Naive B cell (primary cell): ENCODE results near the gene PTPRU. TPM values are rescaled to one million over a fixed set of nuclear protein-coding genes. Genes with fewer than 3 reads are reported as not detected.
"Not testable (repeated sequence)": the region's sequence is repeated elsewhere in the genome, so short reads cannot be mapped to it uniquely, and the experiment has no call there.

Source experiments
- ATAC-seq, 2 donors: fragments of 150-1000 bp; cut with Tn5 transposase; 2 replicates each; pipeline ENCODE4 v1.10.0; 2021; ENCODE audit warnings: low read depth in 2 of 2, mild to moderate bottlenecking in 2 of 2, moderate library complexity in 2 of 2
- DNase-seq: peaks from one replicate; pipeline ENCODE4 v3.0.0; 2022
- H3K27ac Mint-ChIP-seq, 6 donors: one replicate each; pipeline ENCODE4 v1.8.0; 2020 to 2022; ENCODE audit warnings: mild to moderate bottlenecking in 6 of 6, mixed read lengths in 6 of 6, moderate library complexity in 5 of 6, inconsistent platforms in 2 of 6
- H3K27me3 Mint-ChIP-seq, 3 donors: one replicate each; pipeline ENCODE4 v1.8.0; 2021 to 2022; ENCODE audit warnings: mixed read lengths in 3 of 3, mild to moderate bottlenecking in 1 of 3
- H3K36me3 Mint-ChIP-seq, 2 donors: one replicate each; pipeline ENCODE4 v1.8.0; 2020 to 2022; ENCODE audit warnings: mixed read lengths in 2 of 2, inconsistent platforms in 1 of 2, mild to moderate bottlenecking in 1 of 2
- H3K4me1 Mint-ChIP-seq, 3 donors: one replicate each; pipeline ENCODE4 v1.8.0; 2020 to 2022; ENCODE audit warnings: mixed read lengths in 3 of 3, inconsistent platforms in 1 of 3, mild to moderate bottlenecking in 1 of 3, moderate library complexity in 1 of 3
- H3K4me3 Mint-ChIP-seq, 8 donors: one replicate each; pipeline ENCODE4 v1.8.0; 2020 to 2022; ENCODE audit warnings: mild to moderate bottlenecking in 8 of 8, mixed read lengths in 8 of 8, moderate library complexity in 8 of 8, inconsistent platforms in 2 of 8
- H3K9me3 Mint-ChIP-seq, 7 donors: one replicate each; pipeline ENCODE4 v1.8.0; 2020 to 2022; ENCODE audit warnings: mixed read lengths in 7 of 7, mild to moderate bottlenecking in 5 of 7, inconsistent platforms in 2 of 7, moderate library complexity in 1 of 7
- polyA plus RNA-seq, 6 donors: library from polyadenylated mRNA; unstranded; fragments of 300-500 nt; fragmentation: Illumina TruSeq; gene quantifications; one replicate each; pipeline ENCODE4 v1.2.3, GENCODE V29; 2021; ENCODE audit warnings: low read depth in 6 of 6

PTPRU gene
- polyA plus RNA-seq, 6 donors from 2014 or later = not detected

GRCh38 chr1:29227511-29227910 lies 8.8 kb upstream of the PTPRU start:
- Mint-ChIP-seq H3K9me3 (no peaks in the 10 kb centered on the region), H3K36me3 (no peaks in the 10 kb centered on the region), H3K27ac (peak overlapping the region in 1 of 6 donors; percentile 4), H3K4me1 (peaks cover 11 to 24% (median 23%) of the 10 kb centered on the region in 3 donors), H3K4me3 (no peak overlapping the region), H3K27me3 (no peaks in the 10 kb centered on the region)
- ATAC-seq = no peak
- no peak for DNase-seq

- ATAC-seq (no peak), DNase-seq (no peak)
- H3K27me3 Mint-ChIP-seq = peaks cover 12 to 20% (median 19%) of the 10 kb centered on the region in 3 donors
- no peaks in the 10 kb centered on the region for H3K36me3 Mint-ChIP-seq
- H3K27ac Mint-ChIP-seq = peak overlapping the region; percentile 17 to 97 (median 91)
- no peaks in the 10 kb centered on the region for H3K9me3 Mint-ChIP-seq
- H3K4me3 Mint-ChIP-seq = peak overlapping the region; percentile 93 to 98 (median 96)
- H3K4me1 Mint-ChIP-seq = peaks cover 11 to 24% (median 19%) of the 10 kb centered on the region in 3 donors
Measured at GRCh38 chr1:29230204-29230552, 6.1 kb upstream of the PTPRU start.

DNA sequence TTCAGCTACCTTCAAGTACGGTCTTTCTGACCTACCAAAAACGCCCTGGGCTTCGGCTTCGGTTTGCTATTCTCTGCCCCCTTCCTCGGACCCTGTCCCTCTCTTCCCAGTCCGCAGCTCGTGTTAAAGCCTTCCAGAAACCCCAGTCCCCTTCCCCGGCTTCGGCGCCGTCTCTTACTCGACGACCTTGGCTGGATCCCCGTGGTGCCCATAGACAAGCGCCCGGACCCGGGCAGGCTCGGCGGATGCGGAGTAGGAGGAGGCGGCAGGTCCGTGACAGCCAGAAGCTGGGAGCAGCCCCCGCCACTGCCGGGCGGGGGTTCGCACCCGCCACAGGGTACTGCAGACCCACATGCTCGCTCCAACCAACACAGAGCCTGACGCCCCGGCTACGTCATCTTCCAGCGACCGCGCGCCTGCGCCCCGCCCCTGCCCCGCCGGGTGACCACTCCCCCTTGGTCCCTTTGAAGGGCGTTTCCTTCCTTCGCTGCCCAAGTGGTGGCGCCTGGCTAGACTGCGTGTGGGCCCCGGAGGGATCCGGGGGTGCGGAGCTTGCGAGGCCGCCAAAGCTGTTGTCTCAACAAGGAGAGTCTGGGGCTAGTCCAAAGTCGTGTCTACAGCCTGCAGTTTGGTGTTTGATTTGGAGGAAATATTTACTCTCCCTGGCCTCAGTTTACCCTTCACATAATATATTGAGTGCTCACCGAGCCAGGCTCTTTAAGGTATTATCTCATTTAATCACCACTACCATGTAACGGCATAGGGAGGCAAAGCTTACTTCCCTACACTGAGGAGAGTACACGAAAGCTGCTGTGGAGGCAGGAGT lies 5.6 kb upstream of the PTPRU start, which contains the start of gene MECR:
Gene MECR, minus strand, starts transcription at position 382 of the 826 bp plus-strand sequence. Its CDS starts 28 bp downstream, at position 354.
- DNase-seq = peak; percentile 93
- peak; percentile 97 to 99 for ATAC-seq
- no peaks in the 10 kb centered on the region for H3K36me3 Mint-ChIP-seq
- peaks cover 11 to 25% (median 19%) of the 10 kb centered on the region in 3 donors for H3K4me1 Mint-ChIP-seq
- peak within 1 kb of the TSS; percentile 17 to 97 (median 92) for H3K27ac Mint-ChIP-seq
- peaks cover 17 to 24% (median 19%) of the 10 kb centered on the region in 3 donors for H3K27me3 Mint-ChIP-seq
- peak within 1 kb of the TSS; percentile 93 to 98 (median 96) for H3K4me3 Mint-ChIP-seq
- no peaks in the 10 kb centered on the region for H3K9me3 Mint-ChIP-seq

- peaks cover 6 to 10% of the 10 kb centered on the region in 2 donors for H3K36me3 Mint-ChIP-seq
- no peak for ATAC-seq
- DNase-seq = no peak
- H3K27me3 Mint-ChIP-seq = peaks cover 27 to 37% (median 30%) of the 10 kb centered on the region in 3 donors
- peaks cover 20 to 35% (median 29%) of the 10 kb centered on the region in 3 donors for H3K4me1 Mint-ChIP-seq
- peak overlapping the region in 3 of 8 donors; percentile 1 to 97 (median 95) for H3K4me3 Mint-ChIP-seq
- peak overlapping the region in 1 of 6 donors; percentile 32 for H3K27ac Mint-ChIP-seq
- peaks cover 0 to 2% (median 0%) of the 10 kb centered on the region in 7 donors for H3K9me3 Mint-ChIP-seq
Measured at GRCh38 chr1:29232387-29232786, 3.9 kb upstream of the PTPRU start.

DNA sequence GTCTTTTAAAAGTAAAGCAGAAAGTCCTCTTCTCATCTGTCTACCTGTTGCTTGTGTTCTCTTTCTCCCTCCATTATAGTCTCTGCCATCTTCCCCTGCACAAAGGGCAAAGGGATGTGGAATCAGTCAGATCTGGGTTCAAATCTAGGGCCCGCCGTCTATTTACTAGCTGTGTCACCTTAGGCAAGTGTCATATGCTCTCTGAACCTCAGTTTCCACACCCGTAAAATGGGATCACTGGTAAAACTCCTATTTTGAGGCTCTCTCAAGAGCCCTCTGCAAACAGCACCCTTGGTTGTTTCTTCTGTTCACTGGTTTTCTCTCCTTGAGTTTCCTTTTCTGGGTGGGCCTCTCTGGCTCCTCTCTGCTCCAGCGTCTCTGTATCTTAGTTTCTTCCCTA lies 2.6 kb upstream of the PTPRU start:
- peaks cover 27 to 35% (median 33%) of the 10 kb centered on the region in 3 donors for H3K4me1 Mint-ChIP-seq
- peak overlapping the region in 1 of 8 donors; percentile 82 for H3K4me3 Mint-ChIP-seq
- H3K27ac Mint-ChIP-seq = no peak overlapping the region
- no peak for DNase-seq
- no peak for ATAC-seq
- H3K36me3 Mint-ChIP-seq = peaks cover 6 to 11% of the 10 kb centered on the region in 2 donors
- peaks cover 0 to 2% (median 0%) of the 10 kb centered on the region in 7 donors for H3K9me3 Mint-ChIP-seq
- H3K27me3 Mint-ChIP-seq = peaks cover 32 to 41% (median 37%) of the 10 kb centered on the region in 3 donors

- ATAC-seq (no peak), DNase-seq (no peak)
- Mint-ChIP-seq H3K27ac (peak overlapping the region in 1 of 6 donors; percentile 47), H3K9me3 (peaks cover 0 to 2% (median 0%) of the 10 kb centered on the region in 7 donors), H3K27me3 (peaks cover 40 to 49% (median 45%) of the 10 kb centered on the region in 3 donors), H3K36me3 (peaks cover 6 to 11% of the 10 kb centered on the region in 2 donors), H3K4me1 (peaks cover 25 to 36% (median 35%) of the 10 kb centered on the region in 3 donors), H3K4me3 (peak overlapping the region in 2 of 8 donors; percentile 9 to 82)
Measured at GRCh38 chr1:29234471-29234870, 1.9 kb upstream of the PTPRU start.

- not testable (repeated sequence) for H3K9me3 Mint-ChIP-seq, DNase-seq, ATAC-seq, H3K27ac Mint-ChIP-seq
- Mint-ChIP-seq H3K36me3 (peaks cover 6 to 11% of the 10 kb centered on the region in 2 donors), H3K4me1 (peaks cover 25 to 32% (median 31%) of the 10 kb centered on the region in 3 donors), H3K27me3 (peaks cover 44 to 53% (median 49%) of the 10 kb centered on the region in 3 donors), H3K4me3 (peak overlapping the region in 2 of 8 donors; percentile 5 to 82)
Measured at GRCh38 chr1:29234881-29235280, 1.4 kb upstream of the PTPRU start.

DNA sequence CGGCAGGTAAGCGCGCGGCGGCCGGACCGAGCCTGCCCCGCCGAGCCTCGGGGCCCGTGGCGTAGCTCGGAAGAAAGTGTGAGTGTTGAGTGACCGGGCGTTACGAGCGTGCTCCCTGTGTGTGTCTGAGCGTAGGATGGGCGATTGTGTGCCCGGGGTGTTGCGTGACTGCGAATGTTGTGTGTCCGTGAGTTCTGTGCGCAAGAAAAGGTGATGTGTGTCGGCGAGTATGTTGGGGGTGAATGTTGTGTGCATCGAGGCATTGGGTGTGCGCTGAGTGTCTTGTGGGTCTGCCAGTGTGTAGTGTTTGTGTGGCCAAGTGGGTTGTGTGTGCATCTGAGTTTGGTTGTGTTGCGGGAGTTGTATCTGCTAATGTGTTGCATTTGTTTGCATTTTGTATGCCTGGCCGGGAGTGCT lies 398 bp downstream of the PTPRU start:
- peaks cover 55 to 69% (median 66%) of the 10 kb centered on the region in 3 donors for H3K27me3 Mint-ChIP-seq
- DNase-seq (no peak), ATAC-seq (no peak)
- H3K4me1 Mint-ChIP-seq = peaks cover 16 to 17% (median 17%) of the 10 kb centered on the region in 3 donors
- H3K9me3 Mint-ChIP-seq = peaks cover 0 to 2% (median 0%) of the 10 kb centered on the region in 7 donors
- H3K36me3 Mint-ChIP-seq = peaks cover 6 to 11% of the 10 kb centered on the region in 2 donors
- peak overlapping the region in 5 of 6 donors; percentile 43 to 78 (median 64) for H3K27ac Mint-ChIP-seq
- H3K4me3 Mint-ChIP-seq = peak overlapping the region; percentile 85 to 97 (median 94)

GRCh38 chr1:29237129-29237821 lies 953 bp downstream of the PTPRU start:
- peak; percentile 32 to 50 for ATAC-seq
- H3K27me3 Mint-ChIP-seq = peaks cover 55 to 74% (median 66%) of the 10 kb centered on the region in 3 donors
- H3K4me1 Mint-ChIP-seq = peaks cover 16 to 17% (median 17%) of the 10 kb centered on the region in 3 donors
- H3K9me3 Mint-ChIP-seq = peaks cover 0 to 2% (median 0%) of the 10 kb centered on the region in 7 donors
- peaks cover 6 to 11% of the 10 kb centered on the region in 2 donors for H3K36me3 Mint-ChIP-seq
- peak overlapping the region in 4 of 6 donors; percentile 47 to 78 (median 71) for H3K27ac Mint-ChIP-seq
- H3K4me3 Mint-ChIP-seq = peak overlapping the region; percentile 85 to 97 (median 94)
- DNase-seq = peak; percentile 36

DNA sequence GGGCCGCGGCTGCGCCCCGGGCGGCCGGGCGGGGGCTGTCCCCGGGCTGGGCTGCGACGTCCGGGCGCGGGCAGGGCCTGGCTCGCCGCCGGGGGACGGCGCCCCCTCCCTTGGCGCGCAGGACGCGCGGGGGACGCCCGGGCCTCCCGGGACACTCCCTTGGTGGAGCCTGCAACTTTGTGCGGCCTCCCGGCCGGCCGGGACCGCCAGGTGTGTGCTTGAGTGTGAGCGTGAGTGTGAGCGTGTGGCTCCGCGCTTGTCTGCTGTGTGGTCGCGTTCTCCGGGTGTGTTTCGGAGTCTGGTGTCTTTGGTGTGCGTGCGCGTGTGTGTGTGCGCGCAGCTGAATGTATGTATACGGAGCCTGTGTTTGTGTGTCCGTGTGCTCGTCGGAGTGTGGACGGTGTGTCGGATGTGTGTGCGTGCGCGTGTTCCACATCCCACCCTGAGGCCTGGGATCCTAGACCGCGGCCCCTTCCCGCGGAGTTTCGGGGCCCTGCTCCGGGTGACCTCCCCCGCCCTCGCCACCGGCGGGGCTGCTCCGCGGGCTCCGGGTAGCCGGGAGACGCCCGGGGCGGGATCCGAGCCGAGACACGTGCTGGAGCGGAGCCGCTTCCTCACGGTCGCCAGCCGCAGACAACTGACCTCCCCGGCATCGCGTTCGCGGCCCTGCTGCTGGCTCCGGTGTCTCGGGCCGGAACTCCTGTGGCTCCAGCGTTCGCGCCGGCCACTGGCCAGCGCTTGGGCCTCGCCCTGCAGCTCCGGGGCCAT lies 1.7 kb downstream of the PTPRU start:
- Mint-ChIP-seq H3K36me3 (peaks cover 6 to 11% of the 10 kb centered on the region in 2 donors), H3K27ac (no peak overlapping the region), H3K4me1 (peaks cover 16 to 17% (median 17%) of the 10 kb centered on the region in 3 donors), H3K27me3 (peaks cover 55 to 69% (median 66%) of the 10 kb centered on the region in 3 donors), H3K4me3 (peak overlapping the region; percentile 74 to 90 (median 84)), H3K9me3 (peaks cover 0 to 2% (median 0%) of the 10 kb centered on the region in 7 donors)
- DNase-seq (peak; percentile 17), ATAC-seq (peak in 1 of 2 donors; percentile 18)

DNA sequence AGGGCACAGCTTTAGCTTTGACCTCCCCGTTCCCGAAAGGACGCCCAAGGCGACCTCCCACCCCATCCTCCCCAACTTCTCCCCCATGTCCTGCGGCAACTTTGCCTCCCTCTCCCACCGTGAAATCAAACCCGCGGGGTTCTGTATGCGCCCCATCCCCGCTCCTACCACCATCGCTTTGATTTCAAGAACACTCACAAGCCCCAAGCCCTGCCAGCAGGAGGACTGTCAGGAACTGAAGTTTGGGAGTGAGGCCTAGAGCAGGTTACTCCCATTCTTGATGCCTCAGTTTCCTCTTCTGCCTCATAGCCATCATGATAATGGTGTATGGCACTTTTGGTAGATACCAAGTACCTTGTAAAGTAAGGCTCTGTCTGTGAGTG lies 2.3 kb downstream of the PTPRU start:
- Mint-ChIP-seq H3K9me3 (peaks cover 0 to 2% (median 0%) of the 10 kb centered on the region in 7 donors), H3K27me3 (peaks cover 54 to 67% (median 63%) of the 10 kb centered on the region in 3 donors), H3K27ac (peak overlapping the region in 2 of 6 donors; percentile 46 to 69), H3K4me1 (peaks cover 16 to 17% (median 17%) of the 10 kb centered on the region in 3 donors), H3K36me3 (peaks cover 6 to 11% of the 10 kb centered on the region in 2 donors), H3K4me3 (peak overlapping the region; percentile 66 to 94 (median 82))
- ATAC-seq (no peak), DNase-seq (no peak)

- ATAC-seq (no peak), DNase-seq (no peak)
- Mint-ChIP-seq H3K4me3 (peak overlapping the region in 7 of 8 donors; percentile 36 to 94 (median 82)), H3K27ac (no peak overlapping the region), H3K36me3 (peaks cover 6 to 11% of the 10 kb centered on the region in 2 donors), H3K27me3 (peaks cover 50 to 62% (median 57%) of the 10 kb centered on the region in 3 donors), H3K9me3 (peaks cover 0 to 2% (median 0%) of the 10 kb centered on the region in 7 donors), H3K4me1 (peaks cover 16 to 17% (median 17%) of the 10 kb centered on the region in 3 donors)
Measured at GRCh38 chr1:29239142-29239541, 2.8 kb downstream of the PTPRU start.
